ENCODE data around the gene BTC.

- TF ChIP-seq CTCF (IDR thresholded peaks at IDR 0.05; ENCODE audit: low read depth, low read length): no peak
- TF ChIP-seq EZH2phosphoT487 (IDR thresholded peaks at IDR 0.05; ENCODE audit: low read depth): no peak
Measured at GRCh38 chr4:74751856-74752255, 42.5 kb downstream of the BTC start.

All from OCI-LY3 (cell line).